GM12865 (cell line): ENCODE data around the gene PKD2L2.
"Not testable (repeated sequence)": the region's sequence is repeated elsewhere in the genome, so short reads cannot be mapped to it uniquely, and the experiment has no call there.

Experiments
- DNase-seq: peaks from one replicate; pipeline ENCODE4 v3.0.0; 2010; ENCODE audit warnings: low read depth
- H3K4me3 ChIP-seq: 2 replicates; pipeline ENCODE4 v1.5.1; 2011; ENCODE audit warnings: mild to moderate bottlenecking, low read depth, low read length, control low read depth
- TF ChIP-seq, protein P1 (sequence below): IDR thresholded peaks from 2 replicates; pipeline ENCODE4 v1.5.1; 2011; ENCODE audit warnings: low read length, control low read depth, low read depth, inconsistent platforms; ENCODE audit not compliant: insufficient read depth; ENCODE audit errors: missing control alignments

Gene PKD2L2

DNA sequence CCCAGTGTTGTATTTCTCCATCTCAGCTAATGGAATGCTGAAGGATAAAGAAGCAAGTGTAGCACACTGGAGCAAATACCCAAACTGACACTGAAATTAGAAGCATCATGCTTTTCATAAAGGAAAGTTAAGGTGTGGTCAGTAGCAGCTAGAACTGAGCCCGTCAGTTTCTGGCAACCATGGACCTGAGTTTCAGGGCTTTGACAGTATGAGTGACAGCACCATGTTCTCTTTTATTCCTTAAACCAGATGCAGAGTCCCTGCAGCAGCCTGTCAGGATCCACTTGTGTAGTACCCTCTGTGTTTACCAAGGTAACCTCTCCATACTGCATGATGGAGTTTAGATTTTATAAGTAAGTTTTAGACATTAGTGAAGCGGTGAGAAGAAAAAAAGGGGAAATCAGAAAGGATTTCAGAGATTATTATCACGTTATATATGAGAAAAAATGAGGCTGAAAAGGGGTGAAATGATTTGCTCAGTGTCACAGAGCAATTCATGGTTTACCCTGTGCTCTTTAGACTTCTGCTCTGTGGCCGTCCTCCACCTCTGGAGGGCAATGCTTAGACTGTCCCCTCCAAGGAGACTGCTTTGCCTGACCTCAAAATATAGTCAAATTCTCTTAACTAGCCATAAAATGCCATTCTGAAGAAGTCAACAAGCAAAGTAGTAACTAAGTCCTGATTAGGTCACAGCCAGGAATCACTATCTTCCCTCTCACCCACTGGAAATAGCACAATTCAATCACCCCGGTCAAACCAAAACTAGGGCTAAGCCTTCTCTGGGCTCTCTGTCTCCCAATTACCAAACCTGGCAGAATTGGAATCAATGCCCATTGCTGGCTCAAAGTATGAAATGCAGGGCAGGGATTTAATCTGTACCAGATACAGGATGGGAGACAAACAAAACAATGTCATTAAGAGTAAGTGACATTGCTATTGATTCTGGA is 32.1 kb upstream of the PKD2L2 start:
- DNase-seq: peak; percentile 55
- no peak overlapping the region for H3K4me3 ChIP-seq
- TF ChIP-seq, protein P1, sequence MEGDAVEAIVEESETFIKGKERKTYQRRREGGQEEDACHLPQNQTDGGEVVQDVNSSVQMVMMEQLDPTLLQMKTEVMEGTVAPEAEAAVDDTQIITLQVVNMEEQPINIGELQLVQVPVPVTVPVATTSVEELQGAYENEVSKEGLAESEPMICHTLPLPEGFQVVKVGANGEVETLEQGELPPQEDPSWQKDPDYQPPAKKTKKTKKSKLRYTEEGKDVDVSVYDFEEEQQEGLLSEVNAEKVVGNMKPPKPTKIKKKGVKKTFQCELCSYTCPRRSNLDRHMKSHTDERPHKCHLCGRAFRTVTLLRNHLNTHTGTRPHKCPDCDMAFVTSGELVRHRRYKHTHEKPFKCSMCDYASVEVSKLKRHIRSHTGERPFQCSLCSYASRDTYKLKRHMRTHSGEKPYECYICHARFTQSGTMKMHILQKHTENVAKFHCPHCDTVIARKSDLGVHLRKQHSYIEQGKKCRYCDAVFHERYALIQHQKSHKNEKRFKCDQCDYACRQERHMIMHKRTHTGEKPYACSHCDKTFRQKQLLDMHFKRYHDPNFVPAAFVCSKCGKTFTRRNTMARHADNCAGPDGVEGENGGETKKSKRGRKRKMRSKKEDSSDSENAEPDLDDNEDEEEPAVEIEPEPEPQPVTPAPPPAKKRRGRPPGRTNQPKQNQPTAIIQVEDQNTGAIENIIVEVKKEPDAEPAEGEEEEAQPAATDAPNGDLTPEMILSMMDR: no peak

DNA sequence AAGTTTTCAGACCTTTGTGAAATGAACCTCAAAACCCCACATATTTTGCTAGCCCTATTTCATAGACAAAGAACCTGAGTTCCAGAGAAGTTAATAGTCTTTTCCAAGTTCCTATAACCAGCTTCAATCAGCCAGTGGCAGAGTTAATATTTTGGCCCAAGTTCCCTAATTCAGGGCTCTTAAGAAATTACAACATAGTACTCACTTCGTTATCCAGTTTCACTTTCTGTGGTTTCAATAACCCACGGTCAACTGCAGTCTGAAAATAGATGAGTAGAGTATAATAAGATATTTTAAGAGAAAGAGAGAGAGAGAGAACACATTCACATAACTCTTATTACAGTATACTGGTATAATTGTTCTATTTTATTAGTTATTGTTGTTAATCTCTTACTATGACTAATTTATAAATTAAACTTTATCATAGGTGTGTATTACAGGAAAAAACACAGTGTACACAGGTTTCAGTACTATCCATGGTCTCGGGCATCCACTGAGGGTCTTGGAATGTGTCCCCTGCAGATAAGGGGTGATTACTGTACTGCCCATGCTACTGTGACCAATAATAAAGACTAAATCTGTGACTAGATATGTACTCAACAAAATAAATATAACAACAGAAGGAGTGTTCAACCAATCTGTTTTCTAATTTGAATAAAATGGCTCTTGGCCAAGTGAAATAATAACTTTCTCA is 30.9 kb upstream of the PKD2L2 start:
- TF ChIP-seq, protein P1: no peak
- peak overlapping the region; percentile 24; the same call in 1 of the 2 replicates for H3K4me3 ChIP-seq
- DNase-seq: peak; percentile 80

DNA sequence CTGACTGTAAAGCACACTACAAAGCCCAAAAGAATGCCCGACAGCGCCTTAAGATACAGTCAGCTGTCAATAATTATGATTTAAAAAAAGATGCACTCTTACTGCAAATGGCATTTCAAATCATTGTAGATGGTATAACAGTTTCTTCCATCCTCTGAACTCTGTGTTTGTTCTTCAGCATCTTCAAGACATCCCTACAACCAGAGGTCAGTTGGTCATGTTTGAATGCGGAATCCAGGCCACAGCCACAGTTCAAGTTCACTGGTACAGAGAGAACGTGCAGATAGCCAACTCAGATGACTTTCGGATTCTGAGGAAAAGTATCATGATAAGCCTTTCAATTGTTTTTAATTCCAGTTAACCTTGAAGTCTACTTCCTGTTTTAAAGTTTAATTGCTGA is 30.3 kb upstream of the PKD2L2 start:
- no peak overlapping the region for H3K4me3 ChIP-seq
- DNase-seq: no peak
- TF ChIP-seq, protein P1: no peak

DNA sequence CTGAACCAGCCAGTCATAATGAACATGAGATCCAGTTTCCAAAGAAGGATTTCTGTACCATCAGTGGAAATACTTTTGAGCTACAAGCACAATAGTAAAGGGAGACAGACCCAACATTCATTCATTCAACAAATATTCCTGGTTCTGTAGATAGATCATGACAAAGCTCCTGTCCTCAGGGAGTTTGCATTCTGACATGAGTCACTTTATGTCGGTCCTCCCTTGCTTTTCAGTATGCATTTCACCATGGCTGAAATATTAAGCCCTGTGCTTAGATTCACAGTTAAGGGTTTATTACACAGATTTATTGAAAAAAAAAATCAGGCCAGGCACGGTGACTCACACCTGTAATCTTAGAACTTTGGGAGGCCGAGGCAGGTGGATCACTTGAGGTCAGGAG is 27.0 kb upstream of the PKD2L2 start:
- DNase-seq: no peak
- no peak overlapping the region for H3K4me3 ChIP-seq
- TF ChIP-seq, protein P1: no peak

DNA sequence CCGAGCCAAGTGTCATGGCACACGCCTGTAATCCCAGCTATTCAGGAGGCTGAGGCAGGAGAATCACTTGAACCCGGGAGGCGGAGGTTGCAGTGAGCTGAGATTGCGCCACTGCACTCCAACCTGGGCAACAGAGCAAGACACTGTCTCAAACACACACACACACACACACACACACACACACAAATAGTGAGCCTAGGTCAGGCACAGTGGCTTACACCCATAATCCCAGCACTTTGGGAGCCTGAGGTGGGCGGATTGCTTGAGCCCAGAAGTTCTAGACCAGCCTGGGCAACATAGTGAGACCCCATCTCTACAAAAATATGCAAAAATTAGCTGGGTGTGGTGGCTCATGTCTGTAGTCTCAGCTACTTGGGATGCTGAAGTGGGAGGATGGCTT is 25.6 kb upstream of the PKD2L2 start:
- H3K4me3 ChIP-seq, DNase-seq: not testable (repeated sequence)

DNA sequence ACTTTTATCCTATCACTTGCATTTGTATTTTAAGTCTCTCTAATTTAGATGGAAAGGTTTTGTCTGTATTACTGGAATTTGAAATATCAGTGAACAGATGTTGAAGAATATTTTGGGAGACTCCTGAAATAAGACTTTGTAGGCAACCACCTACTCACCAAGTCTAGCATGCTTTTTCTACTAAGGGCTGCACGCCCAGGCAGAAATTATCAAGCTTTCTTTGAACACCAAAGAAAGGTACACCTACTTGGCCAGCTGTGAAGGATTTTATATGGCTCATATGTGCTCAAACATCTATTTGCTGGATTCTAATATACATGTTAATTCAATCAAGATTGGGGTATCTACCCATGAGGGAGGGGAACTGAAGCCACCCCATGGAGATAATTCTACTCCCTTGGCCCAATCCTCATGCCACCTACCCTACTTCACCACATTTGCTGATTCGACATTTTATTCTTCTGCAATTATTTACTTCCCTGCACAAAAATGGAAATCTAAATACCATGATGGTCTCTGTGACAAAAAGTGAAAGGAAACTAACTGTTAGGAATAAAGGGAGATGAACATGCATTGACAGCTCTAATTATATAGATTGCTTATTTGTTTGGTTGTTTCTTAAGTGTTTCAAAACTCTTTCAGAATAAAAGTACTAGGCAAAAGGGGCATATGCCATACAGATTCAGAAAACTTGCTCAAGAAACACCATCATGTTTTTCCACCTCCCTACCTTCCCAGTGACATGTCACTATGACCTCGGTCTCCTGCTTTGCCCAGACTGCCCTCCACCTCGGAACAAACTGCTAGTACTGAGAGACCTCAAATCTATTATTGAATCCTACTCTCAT is 22.5 kb upstream of the PKD2L2 start:
- DNase-seq: no peak
- H3K4me3 ChIP-seq: no peak overlapping the region
- TF ChIP-seq, protein P1: no peak

DNA sequence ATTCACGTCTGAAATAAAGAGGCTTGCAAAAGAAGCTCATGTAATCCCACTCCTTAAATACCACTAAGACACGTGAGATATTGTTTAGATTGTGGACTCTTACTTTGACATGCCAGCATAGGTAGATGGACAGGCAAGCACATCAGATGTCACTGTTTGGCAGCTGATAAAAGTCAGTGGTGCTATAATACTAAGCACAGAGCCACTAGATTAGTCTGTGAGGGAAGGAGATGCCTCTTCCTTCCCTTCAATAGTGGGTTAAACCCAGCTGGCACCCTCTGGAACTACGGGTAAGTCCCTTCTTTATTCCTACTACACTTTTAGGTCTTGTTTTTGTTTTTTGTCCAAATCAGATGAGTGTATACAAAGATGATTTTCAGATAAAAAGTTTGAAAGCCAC is 21.6 kb upstream of the PKD2L2 start, which contains the start of gene MYOT:
Gene MYOT (plus strand): TSS at position 197 of the 400 bp plus-strand sequence. CDS start 2,792 bp downstream, outside the sequence.
- no peak within 1 kb of the TSS for H3K4me3 ChIP-seq
- no peak for DNase-seq
- TF ChIP-seq, protein P1: no peak
